Stimulated activated CD8-positive, alpha-beta memory T cell treated with anti-CD3 and anti-CD28 coated beads, Interleukin-4, amount 100 ng/mL, for 1 hour (primary cell): ENCODE data around the gene VAV2.

Experiments used
- DNase-seq, 2 donors: peaks; one replicate each; pipeline ENCODE4 v3.0.0-alpha.2; 2020; ENCODE audit warnings: low read depth in 2 of 2, low spot score in 1 of 2

Gene VAV2

DNA sequence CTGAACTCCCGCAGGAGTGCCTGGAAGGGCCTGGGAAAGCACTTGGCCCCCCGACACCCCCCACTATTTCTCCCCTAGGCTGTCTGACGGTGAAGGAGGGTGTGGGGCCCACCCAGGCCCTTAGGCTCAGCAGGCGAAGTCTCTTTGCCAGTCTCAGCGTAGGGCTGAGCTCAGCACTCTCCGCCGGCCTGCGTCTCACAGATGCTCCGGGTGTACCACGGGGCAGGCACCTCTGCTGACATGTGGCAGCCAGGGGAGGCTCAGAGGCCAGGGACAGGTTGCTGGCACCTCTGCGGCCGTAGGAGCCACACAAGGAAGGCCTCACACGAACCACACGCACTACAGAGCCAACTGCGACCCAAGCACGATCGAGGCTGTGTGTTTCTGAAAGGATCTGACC is 114.2 kb downstream of the VAV2 start:
- DNase-seq: no peak

DNA sequence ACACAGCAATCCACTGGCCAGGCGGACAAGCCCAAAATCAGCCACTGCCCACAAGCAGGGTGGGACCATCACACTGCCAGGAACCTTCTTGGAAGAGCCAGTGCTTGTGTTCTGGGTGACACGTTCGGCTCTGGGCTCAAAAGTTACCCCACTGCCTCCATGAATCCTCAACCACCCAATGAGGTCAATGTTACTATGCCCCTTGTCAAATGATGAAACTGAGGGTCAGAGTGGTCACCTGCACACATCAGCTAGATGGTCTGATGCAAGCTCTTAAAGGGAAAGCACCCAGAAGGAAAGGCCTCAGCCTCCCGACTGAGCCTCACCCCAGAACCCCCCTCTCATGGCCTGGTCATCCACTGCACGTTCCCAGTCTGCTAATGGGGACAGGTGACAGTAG is 114.8 kb downstream of the VAV2 start:
- DNase-seq: no peak

- DNase-seq: no peak
Measured at GRCh38 chr9:133876836-133877235, 115.3 kb downstream of the VAV2 start.

DNA sequence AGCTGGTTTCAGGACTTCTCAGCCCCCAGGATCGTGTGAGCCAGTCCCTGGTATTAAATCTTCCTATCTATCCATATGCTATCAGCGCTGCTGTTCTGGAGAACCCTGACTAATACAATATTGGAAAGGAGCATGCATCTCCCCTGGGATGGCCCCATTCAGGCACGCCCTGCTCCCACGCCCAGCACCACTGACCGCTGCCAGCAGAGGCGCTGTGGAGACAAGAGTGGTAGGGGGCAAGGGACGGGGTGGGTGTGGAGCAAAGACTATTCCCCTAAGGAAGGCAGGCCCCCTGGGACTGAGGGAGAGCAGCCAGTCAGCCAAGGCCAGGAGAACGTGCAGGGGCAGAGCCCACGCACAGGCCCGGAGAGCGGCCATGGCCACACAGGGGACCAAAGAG is 116.0 kb downstream of the VAV2 start:
- no peak for DNase-seq

- no peak for DNase-seq
Measured at GRCh38 chr9:133875131-133875530, 117.0 kb downstream of the VAV2 start.

DNA sequence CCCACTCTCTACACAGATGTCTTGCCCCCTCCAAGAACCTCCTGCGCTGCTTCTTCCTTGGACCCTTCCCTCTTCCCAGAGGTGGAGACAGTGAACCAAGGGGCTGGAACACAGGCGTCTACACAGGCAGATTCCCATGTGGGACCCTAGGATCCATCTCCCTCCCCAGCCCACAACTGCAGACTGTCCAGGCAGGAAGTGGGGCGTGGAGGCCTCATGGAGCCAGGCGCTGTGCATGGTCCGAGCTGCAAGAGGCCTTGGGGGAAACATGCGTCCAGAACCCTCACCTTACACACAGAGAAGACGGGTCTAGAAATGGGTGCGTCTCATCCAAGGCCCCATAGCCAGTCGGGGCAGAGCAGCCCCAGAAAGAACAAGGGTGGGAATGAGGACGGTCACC is 117.5 kb downstream of the VAV2 start:
- no peak for DNase-seq

GRCh38 chr9:133874060-133874657 is 118.0 kb downstream of the VAV2 start:
- no peak for DNase-seq

GRCh38 chr9:133873461-133873891 is 118.6 kb downstream of the VAV2 start:
- no peak for DNase-seq

- DNase-seq: no peak
Measured at GRCh38 chr9:133873009-133873408, 119.1 kb downstream of the VAV2 start.

GRCh38 chr9:133870598-133871595 is 121.2 kb downstream of the VAV2 start:
- DNase-seq: no peak

DNA sequence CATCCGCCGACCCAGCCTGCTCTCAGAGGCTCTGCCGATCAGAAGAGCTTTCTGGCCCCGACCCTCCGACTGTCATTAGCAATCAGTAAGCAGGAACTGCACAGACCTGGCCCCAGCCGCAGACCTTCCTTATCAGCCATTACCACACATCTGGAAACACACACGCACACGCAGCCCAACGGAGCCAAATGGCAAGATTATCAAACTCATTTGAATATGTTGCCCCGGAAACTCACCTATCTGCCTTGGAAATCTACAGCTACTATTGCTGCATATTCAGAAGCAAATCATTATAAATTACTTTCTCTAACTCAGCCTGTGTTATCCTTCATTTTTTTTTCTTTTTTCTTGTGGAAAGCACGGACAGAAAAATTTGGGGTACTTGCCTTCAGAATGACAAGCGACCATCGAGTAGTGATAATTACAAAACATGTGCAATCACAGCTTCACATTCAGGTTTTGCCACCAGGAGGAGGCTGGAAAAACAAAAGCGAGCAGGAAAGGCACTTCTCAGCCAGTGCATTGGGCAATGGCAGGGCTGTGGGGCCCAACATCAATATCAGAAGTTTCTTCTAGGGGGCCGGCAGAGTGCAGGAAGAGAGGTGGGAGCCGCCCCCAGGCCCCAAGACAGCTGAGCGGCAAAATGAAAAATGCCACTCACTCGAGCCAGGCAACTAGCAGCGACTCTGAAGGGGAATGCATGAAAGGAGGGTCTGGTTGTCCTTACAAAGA is 122.3 kb downstream of the VAV2 start:
- no peak for DNase-seq

GRCh38 chr9:133868203-133868602 is 123.9 kb downstream of the VAV2 start:
- no peak for DNase-seq

GRCh38 chr9:133866946-133867345 is 125.2 kb downstream of the VAV2 start:
- DNase-seq: no peak

DNA sequence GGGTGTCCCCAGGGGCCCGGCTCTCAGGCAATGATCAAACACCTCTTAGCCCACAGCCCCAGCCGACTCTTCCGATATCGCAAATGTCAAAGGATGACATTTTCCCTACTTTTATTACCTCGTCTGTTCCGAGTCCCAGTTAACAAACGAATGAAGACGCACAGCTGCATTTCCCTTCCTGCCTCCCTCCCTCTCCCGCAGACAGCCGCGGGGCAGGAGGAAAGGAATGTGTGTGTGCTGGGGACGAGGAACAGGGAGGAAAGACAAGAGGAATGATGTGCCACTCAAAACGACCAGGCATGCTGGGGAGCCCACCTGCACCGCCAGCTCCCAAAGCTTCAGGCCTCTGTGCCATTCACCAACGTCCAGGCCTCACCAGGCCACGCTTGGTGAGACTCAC is 128.1 kb downstream of the VAV2 start:
- DNase-seq: no peak

DNA sequence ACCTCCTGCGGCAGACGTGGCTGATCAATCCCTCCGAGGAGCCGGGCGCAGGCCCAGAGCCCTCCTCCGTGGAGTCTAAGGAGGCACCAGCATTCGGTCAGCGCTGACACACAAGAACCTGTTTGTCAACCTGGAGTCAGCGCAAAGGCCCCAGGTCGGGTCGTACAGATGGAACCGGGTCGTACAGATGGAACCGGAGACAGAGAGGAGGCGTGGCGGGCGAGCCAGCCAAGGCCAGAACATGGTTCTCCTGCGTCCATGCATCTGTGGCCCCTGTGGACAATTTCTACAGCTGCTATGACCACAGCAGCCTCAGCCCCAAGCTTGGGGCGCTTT is 128.9 kb downstream of the VAV2 start:
- no peak for DNase-seq

DNA sequence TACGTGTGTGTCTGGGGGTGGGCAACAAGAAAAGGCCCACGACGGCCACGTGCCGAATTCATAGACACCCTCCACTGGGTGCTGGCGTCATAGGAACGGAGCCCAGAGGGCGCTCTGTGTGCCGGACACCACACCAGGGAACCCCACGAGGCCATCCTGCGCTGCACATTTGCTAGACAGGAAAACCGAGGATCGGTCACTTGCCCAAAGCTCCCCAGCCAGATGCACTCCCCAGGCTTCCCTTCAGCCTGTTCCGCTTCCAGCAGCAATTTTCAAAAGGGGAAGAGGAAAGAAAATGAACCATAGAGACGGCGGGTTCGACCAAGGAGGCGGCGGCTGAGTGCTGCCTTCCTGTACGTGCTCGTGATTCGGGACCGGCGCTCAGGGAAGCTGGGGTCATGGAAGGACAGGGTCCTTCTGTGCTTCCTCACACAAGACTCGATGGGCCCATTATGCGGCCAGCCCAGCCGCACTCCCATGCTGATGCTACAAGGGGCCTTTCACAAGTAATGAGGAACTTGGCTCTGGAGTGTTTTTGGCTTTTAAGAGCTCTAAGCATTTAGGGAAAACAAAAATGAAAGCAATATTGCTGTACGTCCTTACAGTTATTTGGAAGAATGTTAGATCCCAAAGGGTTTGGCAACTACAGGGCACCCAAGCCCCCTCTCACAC is 129.4 kb downstream of the VAV2 start:
- DNase-seq: no peak

GRCh38 chr9:133861692-133862091 is 130.4 kb downstream of the VAV2 start:
- DNase-seq: no peak

DNA sequence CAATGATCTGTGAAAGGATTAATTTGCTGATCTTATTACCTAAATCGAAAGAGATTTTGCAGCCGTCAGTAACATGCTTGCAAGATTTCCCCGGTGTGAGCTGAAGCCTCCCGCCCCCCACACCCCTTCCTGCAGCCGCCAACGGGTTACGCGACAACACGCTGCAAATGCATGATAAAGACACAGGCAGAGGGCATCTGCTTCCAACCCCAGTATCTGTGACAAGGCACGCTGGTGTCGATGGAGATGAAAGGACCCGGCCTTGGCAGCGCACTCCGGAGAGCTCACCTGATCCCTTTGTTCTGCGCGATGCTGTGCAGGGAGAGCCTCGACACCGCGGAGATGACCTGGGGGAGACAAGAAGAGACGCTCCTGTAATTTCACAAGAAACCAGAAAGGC is 131.0 kb downstream of the VAV2 start:
- DNase-seq: no peak

- DNase-seq: no peak
Measured at GRCh38 chr9:133858771-133859170, 133.4 kb downstream of the VAV2 start.

DNA sequence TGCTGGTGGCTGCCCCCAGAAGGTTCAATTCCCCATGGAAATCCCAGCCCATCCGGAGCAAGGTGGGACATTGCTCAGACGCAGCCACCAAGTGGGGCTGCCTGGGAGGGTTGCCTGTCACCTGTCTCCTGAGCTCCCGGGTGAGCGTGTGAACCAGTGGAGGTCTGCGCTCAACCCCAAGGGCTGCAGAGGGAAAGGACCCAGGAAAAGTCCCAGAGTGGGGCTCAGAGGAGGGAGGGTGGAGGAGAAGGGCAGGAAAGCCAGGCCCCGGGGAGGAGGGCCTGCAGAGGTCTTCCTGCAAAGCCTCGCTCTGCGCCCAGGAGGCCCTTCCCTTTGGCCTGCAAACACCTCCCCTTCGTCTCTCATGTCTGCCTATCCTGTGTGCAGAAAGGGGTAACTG is 134.5 kb downstream of the VAV2 start:
- no peak for DNase-seq

- DNase-seq: no peak
Measured at GRCh38 chr9:133856798-133857197, 135.3 kb downstream of the VAV2 start.
